Activated CD8-positive, alpha-beta memory T cell treated with anti-CD3 and anti-CD28 coated beads, Interleukin-2, amount 50 U/mL, for 48 hours (primary cell): ENCODE measurements around the gene HAVCR2.

Experiments
- DNase-seq: peaks from one replicate; pipeline ENCODE4 v3.0.0-alpha.2; 2020

HAVCR2 gene

DNA sequence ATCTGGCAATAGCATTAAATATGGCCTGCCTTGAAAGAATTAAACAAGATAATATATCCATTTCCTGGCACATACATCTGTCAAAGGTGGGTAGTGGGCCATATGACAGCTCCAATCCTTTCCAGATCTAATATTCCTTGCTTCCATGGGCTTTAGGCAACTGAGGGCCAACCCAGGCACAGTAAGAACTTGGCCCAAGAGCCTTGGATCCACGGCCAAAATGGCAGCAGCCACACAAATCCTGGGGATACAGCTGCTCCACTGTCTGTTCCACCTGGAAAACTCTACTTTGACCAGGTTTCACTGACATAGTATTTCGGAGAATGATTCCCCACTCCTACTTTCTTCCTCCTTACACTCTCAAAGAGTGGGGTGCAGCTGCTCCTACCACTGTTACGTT is 63.2 kb downstream of the HAVCR2 start:
- no peak for DNase-seq

DNA sequence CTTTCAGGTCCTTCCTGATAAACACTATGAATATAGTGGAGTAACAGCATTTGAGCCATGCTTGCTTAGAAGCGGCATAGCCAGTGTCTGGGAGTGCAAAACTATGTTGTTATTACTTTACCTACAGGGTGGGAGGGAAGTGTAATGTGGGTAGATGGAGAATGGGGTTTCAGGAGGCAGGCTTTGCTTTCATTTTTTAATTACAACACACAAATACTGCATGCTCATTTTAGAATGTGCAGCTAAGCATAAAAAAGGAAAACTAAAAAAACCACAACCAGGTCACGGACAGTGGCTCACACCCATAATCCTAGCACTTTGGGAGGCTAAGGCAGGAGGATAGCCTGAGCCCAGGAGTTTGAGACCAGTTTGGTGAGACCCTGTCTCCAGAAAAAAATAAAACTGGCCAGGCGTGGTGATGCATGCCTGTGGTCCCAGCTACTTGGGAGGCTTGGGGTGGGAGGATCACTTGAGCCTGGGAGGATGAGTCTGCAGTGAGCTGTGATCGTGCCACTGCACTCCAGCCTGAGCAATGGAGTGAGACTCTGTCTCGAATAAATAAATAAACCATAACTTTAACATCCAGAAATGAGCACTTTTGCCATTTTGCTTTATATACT is 70.2 kb downstream of the HAVCR2 start:
- no peak for DNase-seq
